HepG2 (cell line): ENCODE data around the gene ERH. TPM values are rescaled to one million over a fixed set of nuclear protein-coding genes. Genes with fewer than 3 reads are reported as not detected.

Experiments used
- ATAC-seq: fragments of 200-7000 bp; cut with Tn5 transposase; 3 replicates; pipeline ENCODE4 v1.9.1; 2020; ENCODE audit warnings: mild to moderate bottlenecking, moderate library complexity
- BruUV-seq: library from RNA; stranded (reverse); fragments of 400-500 nt; replicated peaks from 2 replicates; lab custom pipeline; 2021; lab: Mats Ljungman, UMichigan
- CTCF ChIA-PET: fragments of 300-600 bp; formaldehyde crosslinking; extraction: SDS; loops from one replicate; lab custom pipeline; 2021; ENCODE audit warnings: low total read pairs, inconsistent platforms, low intra/inter-chr PET ratio; lab: Yijun Ruan, JAX
- POLR2A ChIA-PET: fragments of 350-600 bp; sonication (Branson Sonifier 250); formaldehyde crosslinking; loops from one replicate; lab custom pipeline; 2020; ENCODE audit warnings: antibody characterized with exemption, inconsistent platforms; lab: Yijun Ruan, JAX
- DNase-seq: peaks from one replicate; pipeline ENCODE4 v3.0.0-alpha.2; 2015; ENCODE audit warnings: low spot score
- FAIRE-seq: peaks from 3 replicates; lab custom pipeline; 2011; peaks lifted over from hg19 to GRCh38; lab: Jason Lieb, UNC
- H2AFZ ChIP-seq: one replicate; pipeline ENCODE4 v1.6.1; 2011; ENCODE audit warnings: low read length, inconsistent platforms
- H3K27ac ChIP-seq: fragments of 300-600 bp; 3 replicates; pipeline ENCODE4 v1.8.0; 2011; ENCODE audit warnings: mixed run types, mild to moderate bottlenecking, mixed read lengths, low read length, inconsistent platforms; ENCODE audit not compliant: insufficient read depth; ENCODE audit errors: extremely low read length
- H3K27me3 ChIP-seq, 2 experiments: fragments of 200-600 bp in 1 of 2; 2 replicates in 1 of 2; 3 replicates in 1 of 2; pipeline versions ENCODE4 v1.6.0 to v1.8.0; 2011; ENCODE audit warnings: low read length in 2 of 2, mild to moderate bottlenecking in 2 of 2, moderate library complexity in 2 of 2, inconsistent platforms in 1 of 2; ENCODE audit not compliant: insufficient read depth in 2 of 2, control insufficient read depth in 1 of 2
- H3K36me3 ChIP-seq, 2 experiments: fragments of 200-600 bp in 1 of 2; replicated peaks in 1 of 2; 2 replicates in 1 of 2; 3 replicates in 1 of 2; pipeline versions ENCODE4 v1.5.1 to v1.8.0; 2011; ENCODE audit warnings: low read length in 2 of 2, inconsistent platforms in 1 of 2; ENCODE audit not compliant: insufficient read depth in 2 of 2, control insufficient read depth in 1 of 2
- H3K4me1 ChIP-seq: 2 replicates; pipeline ENCODE4 v1.5.1; 2012; ENCODE audit warnings: low read length, inconsistent platforms; ENCODE audit not compliant: insufficient read depth
- H3K4me2 ChIP-seq: 2 replicates; pipeline ENCODE4 v1.6.0; 2011; ENCODE audit warnings: low read depth, low read length, inconsistent platforms
- H3K4me3 ChIP-seq, 3 experiments: fragments of 200-600 bp in 1 of 3; sonication (generic), shearing (Covaris generic) in 1 of 3; replicated peaks in 1 of 3; 2 replicates each; pipeline ENCODE4 v1.5.1; 2011 to 2016; ENCODE audit warnings: low read length in 3 of 3, inconsistent platforms in 2 of 3, low read depth in 2 of 3, mild to moderate bottlenecking in 2 of 3, control low read depth in 1 of 3, mixed read lengths in 1 of 3; ENCODE audit not compliant: insufficient read depth in 1 of 3
- H3K79me2 ChIP-seq: one replicate; pipeline ENCODE4 v1.6.1; 2011; ENCODE audit warnings: low read length, inconsistent platforms; ENCODE audit not compliant: insufficient read depth
- H3K9ac ChIP-seq: 2 replicates; pipeline ENCODE4 v1.6.0; 2011; ENCODE audit warnings: mild to moderate bottlenecking, low read depth, low read length, inconsistent platforms; ENCODE audit not compliant: insufficient read depth
- H3K9me3 ChIP-seq: 2 replicates; pipeline ENCODE4 v1.5.1; 2012; ENCODE audit warnings: mild to moderate bottlenecking, low read length
- H4K20me1 ChIP-seq: 2 replicates; pipeline ENCODE4 v1.6.0; 2011; ENCODE audit warnings: inconsistent platforms, mild to moderate bottlenecking, low read length, moderate library complexity; ENCODE audit not compliant: insufficient read depth
- CCAR2 ChIP-seq: fragments of 200-400 bp; formaldehyde crosslinking; optimal IDR thresholded peaks from 2 replicates; pipeline ENCODE3; 2018; ENCODE audit warnings: low read depth, mild to moderate bottlenecking, low read length, moderate library complexity
- GTF3A ChIP-seq: sonication (generic); formaldehyde crosslinking; conservative IDR thresholded peaks from 2 replicates; pipeline ENCODE4 v1.4.0; 2020; ENCODE audit warnings: mild to moderate bottlenecking, missing genetic modification reagents
- HES4 ChIP-seq: sonication (generic); formaldehyde crosslinking; IDR thresholded peaks from 2 replicates; pipeline ENCODE4 v1.9.0; 2021; ENCODE audit warnings: mild to moderate bottlenecking, missing genetic modification reagents, borderline replicate concordance
- MAF1 ChIP-seq: sonication (generic); formaldehyde crosslinking; IDR thresholded peaks from 2 replicates; pipeline ENCODE4 v1.5.0; 2020; ENCODE audit warnings: missing genetic modification reagents, borderline replicate concordance
- NFIC ChIP-seq: IDR thresholded peaks from 2 replicates; pipeline ENCODE4 v1.6.1; 2012; ENCODE audit warnings: mild to moderate bottlenecking, low read length, inconsistent platforms
- RBM22 ChIP-seq: fragments of 200-400 bp; formaldehyde crosslinking; optimal IDR thresholded peaks from 2 replicates; pipeline ENCODE3; 2017; ENCODE audit warnings: mild to moderate bottlenecking, low read length, moderate library complexity
- SOX6 ChIP-seq, 2 experiments: fragments of 450-650 bp in 1 of 2; sonication (generic) in 1 of 2; formaldehyde crosslinking in 1 of 2; IDR thresholded peaks; 2 replicates each; pipeline versions ENCODE4 v1.4.0 to v1.6.1; 2017 to 2020; ENCODE audit warnings: antibody characterized with exemption in 1 of 2, mild to moderate bottlenecking in 1 of 2, missing genetic modification reagents in 1 of 2
- ZNF343 ChIP-seq: sonication (generic); formaldehyde crosslinking; IDR thresholded peaks from 2 replicates; pipeline ENCODE4 v1.4.0; 2020; ENCODE audit warnings: mild to moderate bottlenecking, missing genetic modification reagents
- ZNF749 ChIP-seq: sonication (generic); formaldehyde crosslinking; IDR thresholded peaks from 2 replicates; pipeline ENCODE4 v1.8.0; 2022; ENCODE audit warnings: mild to moderate bottlenecking, missing genetic modification reagents, moderate library complexity, borderline replicate concordance
- WGBS: methylation state at CpG from one replicate; pipeline ENCODE4 v1.1.6; 2017; ENCODE audit warnings: low lambda C conversion rate; 5-methylcytosine and 5-hydroxymethylcytosine counted together
- in situ Hi-C: cut with HindIII; loops from 2 replicates; pipeline ENCODE4 v1.10.0; 2017; ENCODE audit warnings: low pct_unique_long_range_greater_than_20kb; ENCODE audit not compliant: extremely low pct_ligation_motif_present
- intact Hi-C: fragments of 100-400 bp; cut with micrococcal nuclease; formaldehyde crosslinking; loops from one replicate; pipeline ENCODE4 v1.10.0; 2022; ENCODE audit not compliant: unreplicated experiment
- polyA plus RNA-seq, 8 experiments: library from polyadenylated mRNA; depleted of rRNA in 3 of 8; stranded (reverse) in 7 of 8; unstranded in 1 of 8; fragments of >200 nt; fragmentation: Illumina TruSeq in 4 of 8; extraction: Trizol in 4 of 8; gene quantifications; 2 replicates each; pipeline versions ENCODE4 v1.2.1 to v1.2.3, GENCODE V29; 2011 to 2016; ENCODE audit warnings: low read depth in 4 of 8, missing spikeins in 1 of 8, mixed read lengths in 1 of 8; ENCODE audit not compliant: insufficient read depth in 1 of 8
- total RNA-seq, 5 experiments: library from RNA; depleted of rRNA; stranded (reverse); fragments of >200 nt; fragmentation: Illumina TruSeq; extraction: Trizol; gene quantifications; 2 replicates each; pipeline ENCODE4 v1.2.3, GENCODE V29; 2016; ENCODE audit warnings: low read depth in 1 of 5
- TF ChIP-seq, protein P1 (sequence below): IDR thresholded peaks from 2 replicates; pipeline ENCODE4 v1.6.1; 2012; ENCODE audit warnings: low read length, improper control_type of control experiment

Gene ERH
- total and polyA plus RNA-seq, 2 of the 13 experiments (the other 11 are each of a cell fraction or from before 2014, with no cell fraction given), result 105 to 341 TPM

DNA sequence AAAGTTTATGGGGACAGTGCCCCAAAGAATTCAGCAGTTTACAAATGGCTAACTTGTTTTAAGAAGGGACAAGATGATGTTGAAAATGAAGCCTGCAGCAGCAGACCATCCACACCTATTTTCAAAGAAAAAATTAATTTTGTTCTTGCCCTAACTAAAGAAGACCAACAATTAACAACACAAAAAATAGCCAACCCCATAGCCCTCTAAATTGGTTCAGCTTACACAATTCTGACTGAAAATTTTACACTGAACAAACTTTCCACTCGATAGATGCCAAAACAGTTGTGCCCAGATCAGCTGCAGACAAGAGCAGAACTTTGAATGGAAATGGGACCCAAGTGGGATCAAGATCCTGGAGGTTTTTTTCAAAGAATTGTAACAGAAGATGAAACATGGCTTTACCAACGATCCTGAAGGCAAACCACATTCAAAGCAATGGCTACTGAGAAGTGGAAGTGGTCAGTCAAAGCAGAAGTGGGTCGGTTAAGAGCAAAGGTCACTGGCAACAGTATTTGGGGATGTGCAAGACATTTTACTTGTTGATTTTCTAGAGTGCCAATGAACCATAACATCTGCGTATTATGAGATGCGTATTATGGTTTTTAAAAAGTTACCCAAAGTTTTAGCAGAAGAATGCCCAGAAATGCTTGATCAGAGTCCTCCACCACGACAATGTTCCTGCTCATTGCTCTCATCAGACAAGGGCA is 30.3 kb upstream of the ERH start (continued):
- TF ChIP-seq, protein P1, sequence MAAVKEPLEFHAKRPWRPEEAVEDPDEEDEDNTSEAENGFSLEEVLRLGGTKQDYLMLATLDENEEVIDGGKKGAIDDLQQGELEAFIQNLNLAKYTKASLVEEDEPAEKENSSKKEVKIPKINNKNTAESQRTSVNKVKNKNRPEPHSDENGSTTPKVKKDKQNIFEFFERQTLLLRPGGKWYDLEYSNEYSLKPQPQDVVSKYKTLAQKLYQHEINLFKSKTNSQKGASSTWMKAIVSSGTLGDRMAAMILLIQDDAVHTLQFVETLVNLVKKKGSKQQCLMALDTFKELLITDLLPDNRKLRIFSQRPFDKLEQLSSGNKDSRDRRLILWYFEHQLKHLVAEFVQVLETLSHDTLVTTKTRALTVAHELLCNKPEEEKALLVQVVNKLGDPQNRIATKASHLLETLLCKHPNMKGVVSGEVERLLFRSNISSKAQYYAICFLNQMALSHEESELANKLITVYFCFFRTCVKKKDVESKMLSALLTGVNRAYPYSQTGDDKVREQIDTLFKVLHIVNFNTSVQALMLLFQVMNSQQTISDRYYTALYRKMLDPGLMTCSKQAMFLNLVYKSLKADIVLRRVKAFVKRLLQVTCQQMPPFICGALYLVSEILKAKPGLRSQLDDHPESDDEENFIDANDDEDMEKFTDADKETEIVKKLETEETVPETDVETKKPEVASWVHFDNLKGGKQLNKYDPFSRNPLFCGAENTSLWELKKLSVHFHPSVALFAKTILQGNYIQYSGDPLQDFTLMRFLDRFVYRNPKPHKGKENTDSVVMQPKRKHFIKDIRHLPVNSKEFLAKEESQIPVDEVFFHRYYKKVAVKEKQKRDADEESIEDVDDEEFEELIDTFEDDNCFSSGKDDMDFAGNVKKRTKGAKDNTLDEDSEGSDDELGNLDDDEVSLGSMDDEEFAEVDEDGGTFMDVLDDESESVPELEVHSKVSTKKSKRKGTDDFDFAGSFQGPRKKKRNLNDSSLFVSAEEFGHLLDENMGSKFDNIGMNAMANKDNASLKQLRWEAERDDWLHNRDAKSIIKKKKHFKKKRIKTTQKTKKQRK, result no peak
- TF ChIP-seq NFIC (no peak), SOX6 (IDR thresholded peaks at IDR 0.05) (no peak), SOX6 (CRISPR knock-in tag; IDR thresholded peaks at IDR 0.05) (no peak), RBM22 (no peak), HES4 (CRISPR knock-in tag) (no peak), GTF3A (CRISPR knock-in tag) (no peak), MAF1 (CRISPR knock-in tag) (no peak), ZNF343 (no peak)

DNA sequence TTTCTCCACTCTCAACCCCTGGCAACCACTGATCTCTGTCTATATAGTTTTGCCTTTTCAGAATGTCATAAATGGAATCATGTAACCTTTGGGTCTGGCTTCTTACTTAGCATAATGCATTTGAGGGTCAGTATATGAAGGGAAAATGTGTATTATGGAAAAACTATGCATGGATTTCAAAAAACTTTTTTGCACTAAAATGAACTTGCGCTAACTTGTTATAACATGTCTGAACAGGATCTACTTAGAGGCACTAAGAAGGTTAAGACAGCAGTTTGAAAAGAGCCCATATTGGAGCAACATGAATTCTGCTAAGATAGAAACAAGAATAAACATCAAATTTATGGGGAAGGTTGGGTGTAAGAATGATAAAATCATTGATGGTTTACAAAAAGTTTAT is 29.5 kb upstream of the ERH start:
- BruUV-seq, result no TSS peak
- peaks cover 9 to 26% of the 10 kb centered on the region in 2 experiments for H3K36me3 ChIP-seq
- DNase-seq (no peak), FAIRE-seq (no peak), ATAC-seq (no peak)
- H3K4me1 ChIP-seq, result peaks cover 35% of the 10 kb centered on the region
- no peak overlapping the region for H3K9ac ChIP-seq
- no peaks in the 10 kb centered on the region for H3K27me3 ChIP-seq
- ChIA-PET POLR2A (no interaction called here), CTCF (no interaction called here)
- intact Hi-C loops, result no loop called here
- no peak overlapping the region for H2AFZ ChIP-seq
- no peak overlapping the region for H3K4me3 ChIP-seq
- no peak overlapping the region for H3K4me2 ChIP-seq
- no peak for TF ChIP-seq CCAR2
- TF ChIP-seq ZNF749 (CRISPR knock-in tag), result no peak
- in situ Hi-C loops, result no loop called here
- 100% methylated on average over 1 of the region's 1 CpG for WGBS
- H4K20me1 ChIP-seq, result peaks cover 4% of the 10 kb centered on the region; the same call in 1 of the 2 replicates
- no peak overlapping the region for H3K27ac ChIP-seq
- peaks cover 21% of the 10 kb centered on the region for H3K79me2 ChIP-seq
- no peaks in the 10 kb centered on the region for H3K9me3 ChIP-seq
